Central memory CD4-positive, alpha-beta T cell (primary cell): ENCODE data around the gene DNHD1.

Source experiments
- DNase-seq: peaks from one replicate; pipeline ENCODE4 v3.0.0; 2022

Gene DNHD1

DNA sequence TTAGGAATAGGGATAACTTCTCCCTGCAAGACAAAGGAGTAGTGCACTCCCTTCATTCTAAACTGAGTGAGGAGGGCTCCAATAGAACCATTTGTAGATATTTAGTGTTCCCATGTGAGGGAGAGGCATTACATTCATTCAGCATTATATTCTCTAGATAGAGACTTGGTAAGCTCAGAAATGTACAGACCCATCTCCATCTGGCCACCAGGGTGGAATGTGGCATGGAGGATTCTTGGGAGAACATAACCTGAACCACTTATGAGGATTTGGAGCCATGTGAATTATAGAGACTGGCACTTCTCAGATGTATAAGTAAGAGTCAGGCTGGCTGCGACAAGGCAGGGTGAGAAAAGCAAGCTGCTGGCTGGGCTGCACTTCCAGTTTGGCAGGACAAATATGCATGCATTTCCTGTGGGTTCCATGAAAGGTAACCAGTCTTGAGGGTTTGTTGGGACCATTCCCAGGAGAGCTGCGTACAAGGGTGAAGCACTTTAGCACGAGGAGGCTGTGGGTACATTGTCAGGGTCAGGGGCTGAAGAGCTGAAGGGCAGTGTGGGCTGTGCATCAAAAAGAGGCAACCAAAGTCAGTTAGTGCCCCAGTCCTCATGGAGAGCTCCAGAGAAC, 97.2 kb downstream of the DNHD1 start:
- DNase-seq: no peak

GRCh38 chr11:6596239-6596877, 99.3 kb downstream of the DNHD1 start:
- no peak for DNase-seq

DNA sequence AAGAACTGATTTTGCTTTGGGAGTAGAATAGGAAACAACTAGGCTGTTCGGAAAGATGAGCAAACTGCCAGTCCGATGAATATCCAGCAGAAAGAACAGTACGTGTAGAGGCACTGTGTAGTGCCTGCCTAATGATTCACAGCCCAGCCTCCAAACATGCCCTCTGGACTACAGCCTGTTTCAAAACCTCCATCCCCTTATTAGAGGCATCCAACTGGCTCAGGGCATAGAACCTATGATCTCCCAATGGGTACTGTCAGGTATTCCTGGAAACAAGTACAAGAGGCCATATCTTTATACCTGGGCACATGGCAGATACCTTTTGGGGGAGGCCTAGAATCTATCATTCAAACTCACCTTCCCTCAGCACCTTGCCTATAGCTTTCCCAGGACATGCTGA, 101.5 kb downstream of the DNHD1 start:
- no peak for DNase-seq

- DNase-seq: no peak
Measured at GRCh38 chr11:6599449-6599848, 102.4 kb downstream of the DNHD1 start.

GRCh38 chr11:6599881-6600390, 102.9 kb downstream of the DNHD1 start:
- DNase-seq: no peak

DNA sequence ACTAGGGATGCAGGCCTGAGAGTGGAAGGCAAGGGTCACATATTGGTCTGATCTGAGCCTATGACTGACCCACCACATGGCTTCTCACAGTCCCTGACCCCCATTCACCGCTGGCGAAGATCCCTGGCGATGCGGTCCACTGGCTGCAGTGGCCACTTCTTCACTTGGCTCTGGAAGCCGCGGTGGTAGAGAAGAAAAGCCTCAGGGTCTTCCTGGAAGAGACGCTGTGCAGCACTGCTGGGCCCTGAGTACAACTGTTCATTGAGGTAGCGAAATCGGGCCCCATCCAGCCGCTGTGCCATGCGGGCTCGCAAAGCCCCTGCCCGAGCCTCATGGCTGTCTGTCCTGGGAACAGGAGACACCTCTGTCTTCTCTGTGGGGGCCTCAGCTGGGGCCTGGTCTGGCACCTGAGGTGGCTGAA, 104.0 kb downstream of the DNHD1 start:
- DNase-seq: no peak

- no peak for DNase-seq
Measured at GRCh38 chr11:6602096-6602940, 105.2 kb downstream of the DNHD1 start.

DNA sequence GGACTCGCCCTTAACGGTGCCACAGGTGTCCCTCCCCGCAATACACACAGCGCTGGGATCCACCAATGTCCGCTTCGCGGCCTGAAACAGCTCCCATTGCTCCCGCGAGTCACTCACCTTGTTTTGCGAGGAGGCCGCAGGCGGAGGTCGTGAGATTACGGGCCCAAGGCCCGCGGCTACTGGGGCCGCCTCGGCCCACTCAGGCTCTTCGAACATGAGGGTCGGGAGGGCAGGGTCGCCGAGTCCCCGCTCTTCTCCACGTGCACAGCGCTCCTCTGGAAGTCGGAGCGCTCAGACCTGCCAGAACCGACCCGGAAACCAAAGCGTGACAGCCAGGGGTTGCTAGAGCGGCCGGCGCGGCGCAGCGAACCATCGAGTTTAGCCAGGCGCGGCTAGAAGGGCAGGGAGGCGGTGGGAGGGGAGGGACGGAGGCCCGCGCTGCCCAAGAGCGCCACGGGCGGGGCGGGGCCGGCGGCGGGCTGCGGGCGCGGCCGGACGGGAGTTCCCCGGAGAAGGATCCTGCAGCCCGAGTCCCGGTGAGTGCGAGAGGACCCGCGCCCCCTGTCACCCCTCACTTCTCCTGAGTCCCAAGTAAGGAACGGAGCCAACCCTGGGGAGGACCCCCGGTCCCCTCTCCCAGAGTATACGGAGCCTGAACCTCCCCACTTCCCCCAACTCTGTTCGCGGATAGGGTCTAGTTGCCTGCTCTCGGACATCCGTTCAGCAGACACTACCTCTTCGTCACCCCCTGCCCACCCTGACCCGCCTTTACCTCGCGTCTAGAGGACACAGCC, 106.4 kb downstream of the DNHD1 start, which contains the start of the genes ILK and RRP8:
TSS of gene ILK (plus strand) at position 488 of the 794 bp plus-strand sequence. CDS start 498 bp downstream, outside the sequence.
TSS of gene RRP8 (minus strand) at position 330 of the 794 bp plus-strand sequence. CDS start at position 216, 114 bp downstream.
- DNase-seq: peak; percentile 81

- DNase-seq: peak; percentile 53
Measured at GRCh38 chr11:6604081-6604626, 107.1 kb downstream of the DNHD1 start.

- no peak for DNase-seq
Measured at GRCh38 chr11:6604790-6605189, 107.7 kb downstream of the DNHD1 start.

DNA sequence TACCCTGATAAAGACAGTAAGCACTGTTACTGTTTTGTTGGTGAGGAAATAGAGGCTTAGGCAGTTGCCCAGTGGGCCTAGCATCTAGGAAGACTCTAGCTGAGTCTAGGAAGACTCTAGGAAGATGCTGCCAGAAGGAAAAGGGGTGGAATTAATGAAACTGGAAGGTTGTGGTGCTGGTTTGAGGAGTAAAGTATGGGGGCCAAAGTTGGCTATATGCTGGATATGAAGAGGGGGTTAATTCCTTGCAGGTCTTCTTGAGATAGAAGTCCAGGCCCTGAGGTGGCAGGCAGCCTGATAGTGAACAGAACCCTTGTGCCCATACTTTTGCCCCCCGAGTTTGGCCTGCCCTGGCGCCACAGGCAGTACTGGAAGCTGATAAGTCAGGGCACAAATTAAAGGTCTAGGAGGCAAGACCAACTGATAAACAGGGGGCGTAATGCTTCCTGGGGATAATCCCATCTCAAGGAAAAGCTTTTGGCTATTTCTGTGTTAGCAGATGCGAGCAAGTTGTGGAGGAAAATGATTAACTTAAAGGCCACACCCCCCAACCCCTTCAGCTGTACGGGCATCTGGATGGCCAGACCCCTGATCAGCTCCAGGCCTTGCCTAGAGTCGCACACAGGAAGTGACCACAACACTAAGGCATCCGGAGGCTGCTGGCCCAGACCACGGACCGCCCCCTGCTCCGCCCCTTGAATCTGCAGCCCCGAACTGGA, 109.5 kb downstream of the DNHD1 start:
- peak; percentile 20 for DNase-seq

DNA sequence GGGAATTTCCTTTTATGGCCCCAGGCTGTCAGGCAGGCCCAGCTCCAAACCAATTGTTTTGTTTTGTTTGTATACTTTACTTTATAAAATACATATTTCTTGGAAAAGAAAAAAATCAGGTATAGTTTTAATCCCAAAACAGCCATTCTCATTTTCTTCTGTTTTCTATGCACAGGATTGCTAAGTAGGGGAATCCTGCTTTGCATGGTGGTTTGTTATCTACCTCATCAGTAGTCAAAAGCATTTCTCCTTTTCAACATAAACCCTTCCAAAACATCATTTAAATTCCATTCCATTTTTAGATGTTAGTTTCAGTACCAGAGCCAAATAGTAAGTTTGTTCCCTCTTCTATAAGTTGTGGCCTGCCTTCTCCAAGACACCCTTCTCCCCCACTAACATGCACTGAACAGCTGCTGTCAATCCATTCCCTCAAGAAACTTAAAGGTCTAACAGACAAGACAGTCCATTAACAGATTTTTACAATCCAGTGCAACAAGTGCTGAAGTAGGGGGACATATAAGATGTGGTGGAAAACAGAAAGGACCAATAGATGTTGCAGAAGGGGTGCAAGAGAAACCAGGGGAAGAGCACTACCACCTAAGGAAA, 110.2 kb downstream of the DNHD1 start:
- DNase-seq: no peak

- no peak for DNase-seq
Measured at GRCh38 chr11:6608011-6608410, 110.9 kb downstream of the DNHD1 start.

DNA sequence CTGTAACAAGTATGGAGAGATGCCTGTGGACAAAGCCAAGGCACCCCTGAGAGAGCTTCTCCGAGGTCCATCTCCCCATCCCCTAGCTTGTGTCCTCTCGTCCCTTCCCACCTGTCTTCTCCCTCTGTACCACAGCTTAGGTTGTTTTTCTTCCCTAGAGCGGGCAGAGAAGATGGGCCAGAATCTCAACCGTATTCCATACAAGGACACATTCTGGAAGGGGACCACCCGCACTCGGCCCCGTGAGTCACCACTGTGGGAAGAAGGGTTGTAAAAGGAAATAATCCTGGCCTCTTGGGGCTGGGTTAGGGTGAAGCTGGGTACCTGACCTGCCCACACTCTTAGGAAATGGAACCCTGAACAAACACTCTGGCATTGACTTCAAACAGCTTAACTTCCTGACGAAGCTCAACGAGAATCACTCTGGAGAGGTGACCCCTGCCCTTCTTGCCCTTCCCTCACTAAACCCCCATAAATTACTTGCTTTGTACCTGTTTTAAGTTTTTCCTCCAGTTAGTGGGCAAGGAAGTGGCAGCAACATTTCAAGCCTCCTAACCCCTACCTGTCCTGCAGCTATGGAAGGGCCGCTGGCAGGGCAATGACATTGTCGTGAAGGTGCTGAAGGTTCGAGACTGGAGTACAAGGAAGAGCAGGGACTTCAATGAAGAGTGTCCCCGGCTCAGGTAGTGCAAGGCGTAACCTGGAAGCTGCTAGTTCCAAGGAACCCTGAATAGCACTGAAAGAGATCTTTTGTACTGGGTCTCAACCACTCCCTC, 111.8 kb downstream of the DNHD1 start:
- no peak for DNase-seq

GRCh38 chr11:6609502-6610015, 112.5 kb downstream of the DNHD1 start:
- no peak for DNase-seq

DNA sequence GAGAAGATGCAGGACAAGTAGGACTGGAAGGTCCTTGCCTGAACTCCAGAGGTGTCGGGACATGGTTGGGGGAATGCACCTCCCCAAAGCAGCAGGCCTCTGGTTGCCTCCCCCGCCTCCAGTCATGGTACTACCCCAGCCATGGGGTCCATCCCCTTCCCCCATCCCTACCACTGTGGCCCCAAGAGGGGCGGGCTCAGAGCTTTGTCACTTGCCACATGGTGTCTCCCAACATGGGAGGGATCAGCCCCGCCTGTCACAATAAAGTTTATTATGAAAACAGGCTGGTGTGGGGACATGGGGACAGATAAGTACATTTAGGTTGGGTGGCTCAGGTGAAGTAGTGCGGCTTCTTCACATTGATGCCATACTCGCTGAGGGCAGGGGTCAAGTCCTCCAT, 113.5 kb downstream of the DNHD1 start:
- DNase-seq: no peak

- DNase-seq: no peak
Measured at GRCh38 chr11:6611092-6611962, 114.2 kb downstream of the DNHD1 start.

DNA sequence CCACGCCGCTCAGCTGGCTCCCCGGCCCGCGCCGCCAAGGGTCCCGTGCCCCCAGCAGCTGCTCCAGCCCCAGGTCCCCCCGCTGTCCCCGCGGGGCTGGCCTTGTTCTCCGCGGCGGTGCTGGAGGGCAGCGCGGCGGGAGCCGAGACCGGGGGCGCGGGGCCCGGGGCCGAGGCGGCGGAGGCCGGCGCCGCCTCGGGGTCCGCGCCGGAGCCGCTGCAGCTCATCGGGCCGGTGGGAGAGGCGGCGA, 114.8 kb downstream of the DNHD1 start:
- DNase-seq: no peak
